ENCODE results near the gene ARSK.

The ARSK gene

GRCh38 chr5:95652849-95653248 is 97.9 kb downstream of the ARSK start:
- DNase-seq, result no peak

- no peak for DNase-seq
These were observed 99.3 kb downstream of the ARSK start for GRCh38 chr5:95654196-95654595.

Data from activated CD8-positive, alpha-beta memory T cell treated with anti-CD3 and anti-CD28 coated beads for 24 hours (primary cell).